HCT116 (cell line): ENCODE results near the gene THSD7A. TPM values are rescaled to one million over a fixed set of nuclear protein-coding genes. Genes with fewer than 3 reads are reported as not detected.

Experiments
- ATAC-seq: fragments of 200-7000 bp; cut with Tn5 transposase; 2 replicates; pipeline ENCODE4 v1.9.1; 2020; ENCODE audit warnings: mild to moderate bottlenecking, moderate library complexity
- BruUV-seq: library from RNA; stranded (reverse); fragments of 400-500 nt; replicated peaks from 2 replicates; lab custom pipeline; 2021; lab: Mats Ljungman, UMichigan
- CTCF ChIA-PET: fragments of 300-600 bp; sonication (Branson Sonifier 250); formaldehyde crosslinking; loops from one replicate; lab custom pipeline; 2021; ENCODE audit warnings: antibody characterized with exemption; lab: Charles Lee
- POLR2A ChIA-PET: fragments of 300-600, 350-600 bp; sonication (Branson Sonifier 250); formaldehyde crosslinking; loops from one replicate; lab custom pipeline; 2021; ENCODE audit warnings: antibody characterized with exemption; lab: Charles Lee
- RAD21 ChIA-PET, 2 experiments: fragments of 300-600 bp; sonication (Branson Sonifier 250); formaldehyde crosslinking; loops; one replicate each; lab custom pipeline; 2023; ENCODE audit warnings: low total read pairs in 2 of 2; ENCODE audit not compliant: uncharacterized antibody in 2 of 2, unreplicated experiment in 2 of 2, low non-redundant PET in 1 of 2; lab: Charles Lee
- DNase-seq: peaks from one replicate; pipeline ENCODE4 v3.0.0-alpha.2; 2010; ENCODE audit warnings: low read depth, low spot score
- H2AFZ ChIP-seq: fragments of 200-600 bp; shearing (Covaris generic), sonication (generic); 2 replicates; pipeline ENCODE4 v1.6.1; 2017; ENCODE audit warnings: low read depth, mixed run types, mixed read lengths, antibody characterized with exemption, low read length; ENCODE audit not compliant: poor library complexity, severe bottlenecking
- H3K27ac ChIP-seq: 2 replicates; pipeline ENCODE4 v1.5.1; 2012; ENCODE audit warnings: low read depth, low read length
- H3K27me3 ChIP-seq: fragments of 200-600 bp; sonication (generic); 2 replicates; pipeline ENCODE4 v1.6.1; 2016; ENCODE audit warnings: mixed run types, low read length, mixed read lengths; ENCODE audit not compliant: insufficient read depth
- H3K36me3 ChIP-seq, 2 experiments: fragments of 200-500 bp in 1 of 2; fragments of 200-600 bp in 1 of 2; sonication (Bioruptor generic) in 1 of 2; sonication (generic) in 1 of 2; 2 replicates each; pipeline versions ENCODE4 v1.5.1 to v1.6.1; 2014 to 2016; ENCODE audit warnings: low read length in 2 of 2, inconsistent platforms in 1 of 2, mixed read lengths in 1 of 2, mixed run types in 1 of 2; ENCODE audit not compliant: insufficient read depth in 2 of 2, control insufficient read depth in 1 of 2
- H3K4me1 ChIP-seq, 2 experiments: fragments of 200-600 bp in 1 of 2; sonication (generic) in 1 of 2; 2 replicates each; pipeline versions ENCODE4 v1.5.1 to v1.6.1; 2012 to 2017; ENCODE audit warnings: low read length in 2 of 2, inconsistent platforms in 1 of 2, mild to moderate bottlenecking in 1 of 2, mixed read lengths in 1 of 2, mixed run types in 1 of 2, moderate library complexity in 1 of 2; ENCODE audit not compliant: insufficient read depth in 2 of 2, control insufficient read depth in 1 of 2
- H3K4me2 ChIP-seq: fragments of 200-600 bp; sonication (generic); 2 replicates; pipeline ENCODE4 v1.6.1; 2017; ENCODE audit warnings: mixed run types, low read length, mixed read lengths
- H3K4me3 ChIP-seq, 2 experiments: fragments of 200-600 bp in 1 of 2; sonication (generic) in 1 of 2; replicated peaks in 1 of 2; 2 replicates each; pipeline ENCODE4 v1.5.1; 2011 to 2016; ENCODE audit warnings: low read length in 2 of 2, control low read depth in 1 of 2, low read depth in 1 of 2, mild to moderate bottlenecking in 1 of 2, mixed read lengths in 1 of 2, mixed run types in 1 of 2
- H3K79me2 ChIP-seq: fragments of 200-600 bp; sonication (generic); 2 replicates; pipeline ENCODE4 v1.6.1; 2017; ENCODE audit warnings: mild to moderate bottlenecking, mixed run types, low read length, moderate library complexity, mixed read lengths; ENCODE audit not compliant: insufficient read depth
- H3K9ac ChIP-seq: fragments of 200-600 bp; sonication (generic); 2 replicates; pipeline ENCODE4 v1.6.1; 2016; ENCODE audit warnings: low read length, mixed read lengths
- H3K9me2 ChIP-seq: fragments of 200-600 bp; sonication (generic), shearing (Covaris generic); 2 replicates; pipeline ENCODE4 v1.6.1; 2017; ENCODE audit warnings: mixed run types, mild to moderate bottlenecking, moderate library complexity; ENCODE audit not compliant: insufficient read depth
- H3K9me3 ChIP-seq, 2 experiments: fragments of 200-500 bp in 1 of 2; fragments of 200-600 bp in 1 of 2; sonication (Bioruptor generic) in 1 of 2; sonication (generic) in 1 of 2; 2 replicates each; pipeline ENCODE4 v1.6.1; 2014 to 2017; ENCODE audit warnings: low read length in 2 of 2, mixed read lengths in 2 of 2, inconsistent platforms in 1 of 2, low read depth in 1 of 2, mild to moderate bottlenecking in 1 of 2, mixed run types in 1 of 2, moderate library complexity in 1 of 2; ENCODE audit not compliant: control insufficient read depth in 1 of 2, insufficient read depth in 1 of 2
- H4K20me1 ChIP-seq: fragments of 200-600 bp; sonication (generic), shearing (Covaris generic); 2 replicates; pipeline ENCODE4 v1.6.1; 2017; ENCODE audit warnings: mixed run types, mild to moderate bottlenecking, moderate library complexity; ENCODE audit not compliant: insufficient read depth
- ATF3 ChIP-seq: IDR thresholded peaks from 2 replicates; pipeline ENCODE4 v1.6.1; 2012
- CBX3 ChIP-seq: IDR thresholded peaks from 2 replicates; pipeline ENCODE4 v1.6.1; 2012; ENCODE audit warnings: low read depth
- EGR1 ChIP-seq: IDR thresholded peaks from 2 replicates; pipeline ENCODE4 v1.6.1; 2012; ENCODE audit warnings: low read depth
- ELF1 ChIP-seq: IDR thresholded peaks from 2 replicates; pipeline ENCODE4 v1.6.1; 2012; ENCODE audit warnings: low read depth, borderline replicate concordance
- EZH2 ChIP-seq: fragments of 200-600 bp; sonication (generic); IDR thresholded peaks from 2 replicates; pipeline ENCODE4 v1.6.1; 2017; ENCODE audit warnings: antibody characterized with exemption, mixed run types
- EZH2phosphoT487 ChIP-seq: fragments of 200-600 bp; IDR thresholded peaks from 2 replicates; pipeline ENCODE4 v1.6.1; 2018; ENCODE audit warnings: antibody characterized with exemption, borderline replicate concordance
- FOSL1 ChIP-seq: IDR thresholded peaks from 2 replicates; pipeline ENCODE4 v1.6.1; 2012; ENCODE audit warnings: low read depth
- MAX ChIP-seq: IDR thresholded peaks from 2 replicates; pipeline ENCODE4 v1.6.1; 2012
- POLR2A ChIP-seq: IDR thresholded peaks from 2 replicates; pipeline ENCODE4 v1.7.0; 2011; ENCODE audit warnings: borderline replicate concordance; ENCODE audit not compliant: insufficient read depth, insufficient read length; ENCODE audit errors: extremely low read depth
- POLR2AphosphoS5 ChIP-seq: IDR thresholded peaks from 2 replicates; pipeline ENCODE4 v1.6.1; 2011; ENCODE audit warnings: mild to moderate bottlenecking, low read depth, low read length, moderate library complexity
- RAD21 ChIP-seq: IDR thresholded peaks from 2 replicates; pipeline ENCODE4 v1.6.1; 2012; ENCODE audit warnings: low read depth, mild to moderate bottlenecking
- REST ChIP-seq: IDR thresholded peaks from 2 replicates; pipeline ENCODE4 v1.6.1; 2012; ENCODE audit warnings: low read depth
- SIN3A ChIP-seq: IDR thresholded peaks from 2 replicates; pipeline ENCODE4 v1.6.1; 2012; ENCODE audit warnings: low read depth
- SP1 ChIP-seq: IDR thresholded peaks from 2 replicates; pipeline ENCODE4 v1.6.1; 2012; ENCODE audit warnings: low read depth
- SRF ChIP-seq: IDR thresholded peaks from 2 replicates; pipeline ENCODE4 v1.6.1; 2012; ENCODE audit warnings: low read depth
- TCF7L2 ChIP-seq: IDR thresholded peaks from 2 replicates; pipeline ENCODE4 v1.7.0; 2011; ENCODE audit warnings: borderline replicate concordance, inconsistent platforms; ENCODE audit not compliant: insufficient read depth, insufficient read length; ENCODE audit errors: extremely low read depth
- YY1 ChIP-seq: IDR thresholded peaks from 2 replicates; pipeline ENCODE4 v1.6.1; 2011; ENCODE audit warnings: low read length, low read depth, moderate library complexity, mild to moderate bottlenecking; ENCODE audit not compliant: insufficient replicate concordance; ENCODE audit errors: extremely low read depth
- ZBTB33 ChIP-seq: IDR thresholded peaks from 2 replicates; pipeline ENCODE4 v1.6.1; 2011; ENCODE audit warnings: mild to moderate bottlenecking, low read length, moderate library complexity; ENCODE audit not compliant: insufficient replicate concordance; ENCODE audit errors: extremely low read depth
- ZFX ChIP-seq: fragments of 450-650 bp; IDR thresholded peaks from 2 replicates; pipeline ENCODE4 v1.6.1; 2017
- ZNF274 ChIP-seq: fragments of 200-500 bp; sonication (Bioruptor generic); IDR thresholded peaks from 2 replicates; pipeline ENCODE4 v1.6.1; 2014; ENCODE audit warnings: mild to moderate bottlenecking, low read depth, low read length, inconsistent platforms
- intact Hi-C: fragments of 100-400 bp; cut with micrococcal nuclease; formaldehyde crosslinking; loops from 2 replicates; pipeline ENCODE4 v1.10.0; 2022
- total RNA-seq: library from RNA; stranded (reverse); gene quantifications from one replicate; pipeline ENCODE4 v1.2.1, GENCODE V29; 2021; ENCODE audit not compliant: unreplicated experiment

The THSD7A gene
- total RNA-seq, 1 experiment from 2014 or later, result 0.05 TPM

- Histone ChIP-seq H3K36me3 (no peaks in the 10 kb centered on the region), H3K4me3 (no peak overlapping the region), H3K9me3 (no peaks in the 10 kb centered on the region), H4K20me1 (no peaks in the 10 kb centered on the region), H3K27me3 (no peaks in the 10 kb centered on the region), H3K9ac (no peak overlapping the region)
- intact Hi-C loops, result no loop called here
- ChIA-PET POLR2A (no interaction called here), RAD21 (no interaction called here)
- BruUV-seq, result no TSS peak
- no peak for ATAC-seq
- no peak for TF ChIP-seq POLR2AphosphoS5
- TF ChIP-seq RAD21, result no peak
- no peak for TF ChIP-seq TCF7L2
- TF ChIP-seq POLR2A, result no peak
- TF ChIP-seq SRF, result no peak
- no peak for TF ChIP-seq EGR1
- no peak for TF ChIP-seq ZFX
- no peak for TF ChIP-seq MAX
- no peak for TF ChIP-seq CBX3
- no peak for TF ChIP-seq YY1
- no peak for TF ChIP-seq EZH2
- TF ChIP-seq REST, result no peak
- TF ChIP-seq SP1, result no peak
- no peak for TF ChIP-seq EZH2phosphoT487
- TF ChIP-seq ZNF274, result no peak
- no peak for TF ChIP-seq ZBTB33
- no peak for TF ChIP-seq ATF3
- TF ChIP-seq SIN3A, result no peak
- TF ChIP-seq FOSL1, result no peak
- no peak for TF ChIP-seq ELF1
- TF ChIP-seq, all 23 proteins: peak for 0
- CTCF ChIA-PET, result no interaction called here
- Histone ChIP-seq H3K4me1 (no peaks in the 10 kb centered on the region), H3K27ac (no peak overlapping the region), H2AFZ (no peak overlapping the region), H3K9me2 (no peaks in the 10 kb centered on the region), H3K79me2 (no peaks in the 10 kb centered on the region), H3K4me2 (no peak overlapping the region)
- DNase-seq, result no peak
These were observed 381.7 kb downstream of the THSD7A start for GRCh38 chr7:11450281-11450680.
